GM23338 (cell line): ENCODE data around the gene ISY1. TPM values are rescaled to one million over a fixed set of nuclear protein-coding genes. Genes with fewer than 3 reads are reported as not detected.

Experiments used
- ATAC-seq: fragments of 200-7000 bp; cut with Tn5 transposase; 3 replicates; pipeline ENCODE4 v1.9.1; 2020
- DNase-seq: peaks from one replicate; pipeline ENCODE4 v3.0.0-alpha.2; 2015; ENCODE audit warnings: low spot score
- H2AFZ ChIP-seq: fragments of 200-600 bp; sonication (generic); 2 replicates; pipeline ENCODE4 v1.8.0; 2016; ENCODE audit warnings: antibody characterized with exemption, mild to moderate bottlenecking, moderate library complexity
- H3F3A ChIP-seq: fragments of 200-600 bp; sonication (generic); replicated peaks from 2 replicates; pipeline ENCODE4 v1.8.0; 2017; ENCODE audit warnings: antibody characterized with exemption, mixed run types, low read depth
- H3K27ac ChIP-seq: fragments of 200-600 bp; sonication (generic); 2 replicates; pipeline ENCODE4 v1.6.1; 2016; ENCODE audit warnings: low read depth
- H3K27me3 ChIP-seq: fragments of 200-600 bp; sonication (generic); 2 replicates; pipeline ENCODE4 v1.8.0; 2016; ENCODE audit warnings: mild to moderate bottlenecking, mixed run types, moderate library complexity; ENCODE audit not compliant: insufficient read depth
- H3K36me3 ChIP-seq: fragments of 200-600 bp; sonication (generic); 2 replicates; pipeline ENCODE4 v1.8.0; 2016; ENCODE audit warnings: mild to moderate bottlenecking; ENCODE audit not compliant: insufficient read depth
- H3K4me1 ChIP-seq: fragments of 200-600 bp; sonication (generic); 2 replicates; pipeline ENCODE4 v1.8.0; 2016; ENCODE audit warnings: mild to moderate bottlenecking, moderate library complexity; ENCODE audit not compliant: insufficient read depth
- H3K4me2 ChIP-seq: fragments of 200-600 bp; sonication (generic); 2 replicates; pipeline ENCODE4 v1.7.1; 2017; ENCODE audit warnings: mixed run types
- H3K4me3 ChIP-seq: fragments of 200-600 bp; sonication (generic); 2 replicates; pipeline ENCODE4 v1.6.1; 2016; ENCODE audit warnings: mixed run types
- H3K79me2 ChIP-seq: fragments of 200-600 bp; sonication (generic); replicated peaks from 2 replicates; pipeline ENCODE4 v1.8.0; 2017; ENCODE audit warnings: mild to moderate bottlenecking; ENCODE audit not compliant: insufficient read depth
- H3K9me2 ChIP-seq: fragments of 200-600 bp; sonication (generic); 2 replicates; pipeline ENCODE4 v1.8.0; 2017; ENCODE audit not compliant: insufficient read depth
- H4K20me1 ChIP-seq: fragments of 200-600 bp; sonication (generic); replicated peaks from 2 replicates; pipeline ENCODE4 v1.8.0; 2017; ENCODE audit warnings: mild to moderate bottlenecking; ENCODE audit not compliant: insufficient read depth
- H3K27ac Mint-ChIP-seq: 2 replicates; pipeline ENCODE4 v1.8.0; 2020; ENCODE audit warnings: inconsistent platforms, mild to moderate bottlenecking, moderate library complexity, mixed read lengths
- H3K27me3 Mint-ChIP-seq: 3 replicates; pipeline ENCODE4 v1.8.0; 2022; ENCODE audit warnings: low read depth, mild to moderate bottlenecking, moderate library complexity, mixed read lengths, inconsistent platforms; ENCODE audit not compliant: insufficient read depth, poor library complexity
- H3K36me3 Mint-ChIP-seq: 3 replicates; pipeline ENCODE4 v1.8.0; 2021; ENCODE audit warnings: low read depth, mild to moderate bottlenecking, inconsistent platforms, moderate library complexity, mixed read lengths
- H3K4me1 Mint-ChIP-seq: 3 replicates; pipeline ENCODE4 v1.8.0; 2020; ENCODE audit warnings: mild to moderate bottlenecking, inconsistent platforms, mixed read lengths
- H3K4me3 Mint-ChIP-seq: 3 replicates; pipeline ENCODE4 v1.8.0; 2021; ENCODE audit warnings: moderate library complexity, mild to moderate bottlenecking, inconsistent platforms, mixed read lengths
- H3K9me3 Mint-ChIP-seq: 3 replicates; pipeline ENCODE4 v1.8.0; 2020; ENCODE audit warnings: moderate library complexity, mild to moderate bottlenecking, inconsistent platforms, mixed read lengths
- CREB1 ChIP-seq: fragments of 250-450 bp; sonication (Bioruptor Pico); IDR thresholded peaks from 2 replicates; pipeline ENCODE4 v1.5.0; 2020; ENCODE audit warnings: low read depth, mild to moderate bottlenecking, moderate library complexity
- EZH2 ChIP-seq: fragments of 200-600 bp; sonication (generic); IDR thresholded peaks from one replicate; pipeline ENCODE4 v1.8.0; 2017; ENCODE audit warnings: antibody characterized with exemption, mild to moderate bottlenecking, low read depth; ENCODE audit not compliant: unreplicated experiment
- EZH2phosphoT487 ChIP-seq: fragments of 200-600 bp; sonication (generic); IDR thresholded peaks from one replicate; pipeline ENCODE4 v1.8.1; 2018; ENCODE audit warnings: antibody characterized with exemption; ENCODE audit not compliant: unreplicated experiment
- JUNB ChIP-seq: IDR thresholded peaks from one replicate; pipeline ENCODE4 v1.6.1; 2016; ENCODE audit warnings: antibody characterized with exemption; ENCODE audit not compliant: unreplicated experiment
- NANOG ChIP-seq: IDR thresholded peaks from 2 replicates; pipeline ENCODE4 v1.6.1; 2016; ENCODE audit warnings: antibody characterized with exemption, borderline replicate concordance
- POLR2AphosphoS5 ChIP-seq: IDR thresholded peaks from 2 replicates; pipeline ENCODE4 v1.6.1; 2016; ENCODE audit warnings: antibody characterized with exemption, low read depth
- STAT1 ChIP-seq: IDR thresholded peaks from one replicate; pipeline ENCODE4 v1.6.1; 2016; ENCODE audit warnings: antibody characterized with exemption; ENCODE audit not compliant: unreplicated experiment
- ZNF114 ChIP-seq: fragments of 250-450 bp; sonication (Bioruptor Pico); IDR thresholded peaks from 2 replicates; pipeline ENCODE4 v1.5.0; 2020; ENCODE audit warnings: mild to moderate bottlenecking, moderate library complexity
- ZNF331 ChIP-seq: fragments of 250-450 bp; sonication (Bioruptor Pico); IDR thresholded peaks from 2 replicates; pipeline ENCODE4 v1.5.0; 2020; ENCODE audit warnings: low read depth, mild to moderate bottlenecking, moderate library complexity
- polyA plus RNA-seq: library from polyadenylated mRNA; unstranded; fragments of >200 nt; fragmentation: Nextera tagmentation; extraction: Ambion mirVana; gene quantifications from 2 replicates; pipeline ENCODE4 v1.2.1, GENCODE V29; 2016
- total RNA-seq: library from RNA; depleted of rRNA; stranded (reverse); fragments of >200 nt; shearing (Covaris generic); gene quantifications from 2 replicates; pipeline ENCODE4 v1.2.3, GENCODE V29; 2014
- TF ChIP-seq, protein P1 (sequence below): IDR thresholded peaks from one replicate; pipeline ENCODE4 v1.6.1; 2018; ENCODE audit warnings: antibody characterized with exemption; ENCODE audit not compliant: unreplicated experiment
- TF ChIP-seq, protein P2 (sequence below): IDR thresholded peaks from 2 replicates; pipeline ENCODE4 v1.6.1; 2016; ENCODE audit warnings: antibody characterized with exemption
- TF ChIP-seq, protein P3 (sequence below), 2 experiments: fragments of 200-600 bp in 1 of 2; sonication (generic) in 1 of 2; conservative IDR thresholded peaks; 2 replicates each; pipeline versions ENCODE4 v1.5.1 to v1.6.1; 2016 to 2017; ENCODE audit warnings: antibody characterized with exemption in 2 of 2, low read depth in 2 of 2, mild to moderate bottlenecking in 2 of 2, moderate library complexity in 1 of 2

The ISY1 gene
- total and polyA plus RNA-seq, 2 experiments from 2014 or later, result 11.3 to 23.6 TPM

DNA sequence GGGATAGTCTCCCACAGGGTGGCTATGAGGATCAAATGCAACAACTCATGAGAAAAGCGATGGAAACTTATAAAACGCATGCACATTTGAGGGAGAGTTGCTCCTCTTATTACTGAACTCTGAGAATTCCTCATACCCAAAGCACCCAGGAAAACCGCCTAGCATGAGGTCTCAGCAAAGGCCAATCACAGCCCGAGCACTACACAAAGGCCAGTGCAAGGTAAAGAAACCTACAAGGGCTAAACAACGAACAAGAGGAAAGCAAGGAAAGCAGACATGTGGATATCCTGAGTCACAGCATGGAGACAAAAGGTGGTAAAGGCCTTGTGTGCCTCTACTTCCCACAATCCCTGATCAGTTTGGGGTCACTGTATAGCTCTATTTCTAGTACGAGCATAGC, 46.4 kb downstream of the ISY1 start (continued):
- no peak for TF ChIP-seq POLR2AphosphoS5
- no peak for TF ChIP-seq ZNF114 (CRISPR knock-in tag)
- TF ChIP-seq, protein P1, sequence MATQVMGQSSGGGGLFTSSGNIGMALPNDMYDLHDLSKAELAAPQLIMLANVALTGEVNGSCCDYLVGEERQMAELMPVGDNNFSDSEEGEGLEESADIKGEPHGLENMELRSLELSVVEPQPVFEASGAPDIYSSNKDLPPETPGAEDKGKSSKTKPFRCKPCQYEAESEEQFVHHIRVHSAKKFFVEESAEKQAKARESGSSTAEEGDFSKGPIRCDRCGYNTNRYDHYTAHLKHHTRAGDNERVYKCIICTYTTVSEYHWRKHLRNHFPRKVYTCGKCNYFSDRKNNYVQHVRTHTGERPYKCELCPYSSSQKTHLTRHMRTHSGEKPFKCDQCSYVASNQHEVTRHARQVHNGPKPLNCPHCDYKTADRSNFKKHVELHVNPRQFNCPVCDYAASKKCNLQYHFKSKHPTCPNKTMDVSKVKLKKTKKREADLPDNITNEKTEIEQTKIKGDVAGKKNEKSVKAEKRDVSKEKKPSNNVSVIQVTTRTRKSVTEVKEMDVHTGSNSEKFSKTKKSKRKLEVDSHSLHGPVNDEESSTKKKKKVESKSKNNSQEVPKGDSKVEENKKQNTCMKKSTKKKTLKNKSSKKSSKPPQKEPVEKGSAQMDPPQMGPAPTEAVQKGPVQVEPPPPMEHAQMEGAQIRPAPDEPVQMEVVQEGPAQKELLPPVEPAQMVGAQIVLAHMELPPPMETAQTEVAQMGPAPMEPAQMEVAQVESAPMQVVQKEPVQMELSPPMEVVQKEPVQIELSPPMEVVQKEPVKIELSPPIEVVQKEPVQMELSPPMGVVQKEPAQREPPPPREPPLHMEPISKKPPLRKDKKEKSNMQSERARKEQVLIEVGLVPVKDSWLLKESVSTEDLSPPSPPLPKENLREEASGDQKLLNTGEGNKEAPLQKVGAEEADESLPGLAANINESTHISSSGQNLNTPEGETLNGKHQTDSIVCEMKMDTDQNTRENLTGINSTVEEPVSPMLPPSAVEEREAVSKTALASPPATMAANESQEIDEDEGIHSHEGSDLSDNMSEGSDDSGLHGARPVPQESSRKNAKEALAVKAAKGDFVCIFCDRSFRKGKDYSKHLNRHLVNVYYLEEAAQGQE, result no peak
- TF ChIP-seq, protein P2, sequence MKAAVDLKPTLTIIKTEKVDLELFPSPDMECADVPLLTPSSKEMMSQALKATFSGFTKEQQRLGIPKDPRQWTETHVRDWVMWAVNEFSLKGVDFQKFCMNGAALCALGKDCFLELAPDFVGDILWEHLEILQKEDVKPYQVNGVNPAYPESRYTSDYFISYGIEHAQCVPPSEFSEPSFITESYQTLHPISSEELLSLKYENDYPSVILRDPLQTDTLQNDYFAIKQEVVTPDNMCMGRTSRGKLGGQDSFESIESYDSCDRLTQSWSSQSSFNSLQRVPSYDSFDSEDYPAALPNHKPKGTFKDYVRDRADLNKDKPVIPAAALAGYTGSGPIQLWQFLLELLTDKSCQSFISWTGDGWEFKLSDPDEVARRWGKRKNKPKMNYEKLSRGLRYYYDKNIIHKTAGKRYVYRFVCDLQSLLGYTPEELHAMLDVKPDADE, result no peak
- TF ChIP-seq STAT1, result no peak
- TF ChIP-seq JUNB, result no peak

DNA sequence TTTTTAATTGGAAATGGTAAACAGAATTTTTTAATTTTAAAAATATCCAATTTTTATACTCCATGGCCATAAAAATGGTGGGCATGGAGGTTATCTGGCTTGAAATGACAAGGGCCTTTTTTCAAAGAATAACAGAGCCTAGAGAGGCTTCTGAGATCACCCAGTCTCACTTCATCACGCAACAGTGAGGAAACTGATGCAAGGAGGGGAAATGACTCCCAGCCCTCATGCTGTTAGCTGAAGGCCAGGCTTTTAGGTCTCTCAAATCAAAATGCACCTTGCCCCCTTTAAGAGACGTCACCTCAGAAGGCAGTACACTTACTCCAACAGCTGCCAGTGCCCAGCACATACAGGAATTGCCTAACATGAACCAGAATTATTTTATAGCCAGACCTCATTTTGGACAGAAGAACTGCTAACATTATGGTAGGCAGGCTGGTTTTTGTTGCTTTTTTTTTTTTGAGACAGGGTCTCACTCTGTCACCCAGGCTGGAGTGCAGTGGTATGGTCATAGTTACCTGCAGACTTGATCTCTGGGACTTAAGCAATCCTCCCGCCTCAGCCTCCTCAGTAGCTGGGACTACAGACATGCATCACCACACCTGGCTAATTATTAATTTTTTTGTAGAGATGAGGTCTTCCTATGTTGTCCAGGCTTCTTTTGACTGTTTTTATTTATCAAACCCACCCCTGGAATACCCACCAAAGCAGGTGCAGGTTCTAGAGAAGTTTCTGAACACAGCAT, 48.4 kb downstream of the ISY1 start:
- H3K36me3 Mint-ChIP-seq, result peaks cover 8% of the 10 kb centered on the region; the same call in 2 of the 3 replicates
- TF ChIP-seq ZNF331 (CRISPR knock-in tag) (no peak), NANOG (no peak), EZH2phosphoT487 (no peak), EZH2 (no peak), STAT1 (no peak), JUNB (no peak), CREB1 (CRISPR knock-in tag) (no peak)
- TF ChIP-seq, protein P3, sequence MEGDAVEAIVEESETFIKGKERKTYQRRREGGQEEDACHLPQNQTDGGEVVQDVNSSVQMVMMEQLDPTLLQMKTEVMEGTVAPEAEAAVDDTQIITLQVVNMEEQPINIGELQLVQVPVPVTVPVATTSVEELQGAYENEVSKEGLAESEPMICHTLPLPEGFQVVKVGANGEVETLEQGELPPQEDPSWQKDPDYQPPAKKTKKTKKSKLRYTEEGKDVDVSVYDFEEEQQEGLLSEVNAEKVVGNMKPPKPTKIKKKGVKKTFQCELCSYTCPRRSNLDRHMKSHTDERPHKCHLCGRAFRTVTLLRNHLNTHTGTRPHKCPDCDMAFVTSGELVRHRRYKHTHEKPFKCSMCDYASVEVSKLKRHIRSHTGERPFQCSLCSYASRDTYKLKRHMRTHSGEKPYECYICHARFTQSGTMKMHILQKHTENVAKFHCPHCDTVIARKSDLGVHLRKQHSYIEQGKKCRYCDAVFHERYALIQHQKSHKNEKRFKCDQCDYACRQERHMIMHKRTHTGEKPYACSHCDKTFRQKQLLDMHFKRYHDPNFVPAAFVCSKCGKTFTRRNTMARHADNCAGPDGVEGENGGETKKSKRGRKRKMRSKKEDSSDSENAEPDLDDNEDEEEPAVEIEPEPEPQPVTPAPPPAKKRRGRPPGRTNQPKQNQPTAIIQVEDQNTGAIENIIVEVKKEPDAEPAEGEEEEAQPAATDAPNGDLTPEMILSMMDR (conservative IDR thresholded peaks at IDR 0.05; ENCODE audit: low read depth in 2 of 2), result no peak

More for the DNA sequence above, 48.4 kb downstream of the ISY1 start:
- H3K36me3 ChIP-seq, result no peaks in the 10 kb centered on the region
- ATAC-seq, result no peak
- no peaks in the 10 kb centered on the region for H3F3A ChIP-seq
- no peak for DNase-seq
- H3K27ac Mint-ChIP-seq, result 0 out of 2 replicates have a peak overlapping the region, but pooled peaks have one; percentile 56
- peak overlapping the region; percentile 26; the same call in 1 of the 2 replicates for H3K27ac ChIP-seq
- peaks cover 32% of the 10 kb centered on the region for H3K4me1 Mint-ChIP-seq
- no peak overlapping the region for H2AFZ ChIP-seq
- no peak overlapping the region for H3K4me2 ChIP-seq
- H3K4me1 ChIP-seq, result peaks cover 26% of the 10 kb centered on the region
- no peak overlapping the region for H3K4me3 Mint-ChIP-seq
- H3K9me3 Mint-ChIP-seq, result no peaks in the 10 kb centered on the region
- H3K27me3 Mint-ChIP-seq, result peaks cover 3% of the 10 kb centered on the region
- no peaks in the 10 kb centered on the region for H3K27me3 ChIP-seq
- H3K4me3 ChIP-seq, result no peak overlapping the region
- no peaks in the 10 kb centered on the region for H3K9me2 ChIP-seq
- H4K20me1 ChIP-seq, result peaks cover 13% of the 10 kb centered on the region
- H3K79me2 ChIP-seq, result peaks cover 88% of the 10 kb centered on the region
